Measurements from ENCODE around the gene NR6A1.

The NR6A1 gene

GRCh38 chr9:124478354-124478753, 292.8 kb downstream of the NR6A1 start (continued):
- TF ChIP-seq IKZF3 (tag by site-specific recombination; IDR thresholded peaks at IDR 0.05) (no peak), ZNF626 (tag by site-specific recombination; IDR thresholded peaks at IDR 0.05) (no peak), ZNF670 (tag by site-specific recombination; IDR thresholded peaks at IDR 0.05; ENCODE audit: low read depth) (no peak), ZBTB49 (tag by site-specific recombination; IDR thresholded peaks at IDR 0.05; ENCODE audit: low read depth) (no peak), SCRT1 (tag by site-specific recombination; IDR thresholded peaks at IDR 0.05; ENCODE audit: borderline replicate concordance) (no peak)

DNA sequence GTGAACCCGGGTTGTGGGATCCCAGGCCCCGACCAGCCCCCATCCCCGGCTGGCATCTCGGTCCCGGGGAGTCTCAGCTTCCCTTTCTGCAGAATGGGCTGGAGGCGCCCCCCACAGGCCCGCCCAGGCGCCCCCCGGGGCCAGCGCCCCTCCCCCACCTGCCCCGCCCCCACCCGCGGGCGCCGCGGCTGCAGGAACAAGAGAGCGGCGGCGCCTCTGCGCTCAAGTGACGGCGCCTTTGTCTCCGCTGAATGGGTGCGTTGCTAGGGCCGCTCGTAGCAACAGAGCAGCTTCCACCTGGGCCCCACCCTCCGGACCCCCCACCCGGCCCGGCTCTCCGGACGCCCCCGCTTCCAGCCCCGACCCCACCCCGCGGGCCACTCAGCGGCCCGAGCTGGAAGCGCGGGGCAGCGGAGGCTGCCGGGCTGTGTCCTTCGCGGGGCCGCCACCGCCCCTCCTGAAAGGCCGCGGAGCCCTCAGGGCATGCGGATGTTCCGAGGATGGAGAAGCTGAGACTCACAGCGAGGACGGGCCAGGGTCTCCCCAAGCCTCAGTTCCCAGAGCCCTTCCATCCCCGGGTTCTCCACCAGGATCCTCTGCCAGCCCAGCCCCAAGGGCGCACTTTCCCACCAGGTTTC, 293.3 kb downstream of the NR6A1 start:
- ChIA-PET CTCF (interaction anchor here (0.6 to 5.2 kb wide), 3 partner anchors 58 to 930 kb away, joined by 3 to 27 read pairs (median 3); no protein-coding TSS in a partner anchor), POLR2A (no interaction called here)
- Histone ChIP-seq H3K4me1 (ENCODE audit: control insufficient read depth, insufficient read depth, low read length) (no peaks in the 10 kb centered on the region), H3K9me3 (ENCODE audit: control insufficient read depth, insufficient read depth, low read depth, low read length) (no peaks in the 10 kb centered on the region), H3K36me3 (ENCODE audit: control insufficient read depth in 2 of 2, insufficient read depth in 1 of 2, low read length in 2 of 2) (no peaks in the 10 kb centered on the region), H3K27ac (ENCODE audit: extremely low read depth, low read depth, low read length) (no peak overlapping the region), H3K4me3 (ENCODE audit: low read depth, low read length) (peak overlapping the region; percentile 31)
- TF ChIP-seq ZBTB7A (tag by site-specific recombination; IDR thresholded peaks at IDR 0.05; ENCODE audit: low read depth) = no peak
- TF ChIP-seq ZNF518A (tag by site-specific recombination; conservative IDR thresholded peaks at IDR 0.05; ENCODE audit: low read depth) = no peak
- no peak for TF ChIP-seq ZNF48 (tag by site-specific recombination; IDR thresholded peaks at IDR 0.05)
- no peak for TF ChIP-seq KLF1 (tag by site-specific recombination; IDR thresholded peaks at IDR 0.05)
- no peak for TF ChIP-seq ZBTB11 (tag by site-specific recombination; conservative IDR thresholded peaks at IDR 0.05; ENCODE audit: low read depth)
- TF ChIP-seq ZIC2 (tag by site-specific recombination; IDR thresholded peaks at IDR 0.05) = no peak
- peak; percentile 47; the same call in 1 of the 2 replicates for TF ChIP-seq ZNF394 (tag by site-specific recombination; IDR thresholded peaks at IDR 0.05; ENCODE audit: borderline replicate concordance)
- no peak for TF ChIP-seq ZFP3 (tag by site-specific recombination; IDR thresholded peaks at IDR 0.05; ENCODE audit: low read depth)
- TF ChIP-seq ZNF660 (tag by site-specific recombination; IDR thresholded peaks at IDR 0.05) = no peak
- TF ChIP-seq, protein P1, sequence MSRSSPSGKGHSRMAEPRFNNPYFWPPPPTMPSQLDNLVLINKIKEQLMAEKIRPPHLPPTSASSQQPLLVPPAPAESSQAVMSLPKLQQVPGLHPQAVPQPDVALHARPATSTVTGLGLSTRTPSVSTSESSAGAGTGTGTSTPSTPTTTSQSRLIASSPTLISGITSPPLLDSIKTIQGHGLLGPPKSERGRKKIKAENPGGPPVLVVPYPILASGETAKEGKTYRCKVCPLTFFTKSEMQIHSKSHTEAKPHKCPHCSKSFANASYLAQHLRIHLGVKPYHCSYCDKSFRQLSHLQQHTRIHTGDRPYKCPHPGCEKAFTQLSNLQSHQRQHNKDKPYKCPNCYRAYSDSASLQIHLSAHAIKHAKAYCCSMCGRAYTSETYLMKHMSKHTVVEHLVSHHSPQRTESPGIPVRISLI (tag by site-specific recombination; IDR thresholded peaks at IDR 0.05) = no peak
- TF ChIP-seq, protein P2, sequence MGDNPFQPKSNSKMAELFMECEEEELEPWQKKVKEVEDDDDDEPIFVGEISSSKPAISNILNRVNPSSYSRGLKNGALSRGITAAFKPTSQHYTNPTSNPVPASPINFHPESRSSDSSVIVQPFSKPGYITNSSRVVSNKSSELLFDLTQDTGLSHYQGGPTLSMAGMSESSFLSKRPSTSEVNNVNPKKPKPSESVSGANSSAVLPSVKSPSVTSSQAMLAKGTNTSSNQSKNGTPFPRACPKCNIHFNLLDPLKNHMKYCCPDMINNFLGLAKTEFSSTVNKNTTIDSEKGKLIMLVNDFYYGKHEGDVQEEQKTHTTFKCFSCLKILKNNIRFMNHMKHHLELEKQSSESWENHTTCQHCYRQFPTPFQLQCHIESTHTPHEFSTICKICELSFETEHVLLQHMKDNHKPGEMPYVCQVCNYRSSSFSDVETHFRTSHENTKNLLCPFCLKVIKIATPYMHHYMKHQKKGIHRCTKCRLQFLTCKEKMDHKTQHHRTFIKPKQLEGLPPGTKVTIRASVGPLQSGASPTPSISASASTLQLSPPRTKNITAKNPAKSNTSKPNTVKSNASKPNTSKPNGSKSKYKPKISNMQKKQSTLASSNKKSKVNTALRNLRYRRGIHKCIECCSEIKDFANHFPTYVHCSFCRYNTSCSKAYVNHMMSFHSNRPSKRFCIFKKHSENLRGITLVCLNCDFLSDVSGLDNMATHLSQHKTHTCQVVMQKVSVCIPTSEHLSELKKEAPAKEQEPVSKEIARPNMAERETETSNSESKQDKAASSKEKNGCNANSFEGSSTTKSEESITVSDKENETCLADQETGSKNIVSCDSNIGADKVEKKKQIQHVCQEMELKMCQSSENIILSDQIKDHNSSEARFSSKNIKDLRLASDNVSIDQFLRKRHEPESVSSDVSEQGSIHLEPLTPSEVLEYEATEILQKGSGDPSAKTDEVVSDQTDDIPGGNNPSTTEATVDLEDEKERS (tag by site-specific recombination; IDR thresholded peaks at IDR 0.05) = no peak
- TF ChIP-seq ZBTB8A (tag by site-specific recombination; IDR thresholded peaks at IDR 0.05) = 0 out of 2 replicates have a peak, but pooled peaks have one; percentile 5
- TF ChIP-seq ZNF248 (tag by site-specific recombination; IDR thresholded peaks at IDR 0.05) = no peak

Measured in HEK293 (cell line).